Measurements from ENCODE around the gene BLNK.

DNA sequence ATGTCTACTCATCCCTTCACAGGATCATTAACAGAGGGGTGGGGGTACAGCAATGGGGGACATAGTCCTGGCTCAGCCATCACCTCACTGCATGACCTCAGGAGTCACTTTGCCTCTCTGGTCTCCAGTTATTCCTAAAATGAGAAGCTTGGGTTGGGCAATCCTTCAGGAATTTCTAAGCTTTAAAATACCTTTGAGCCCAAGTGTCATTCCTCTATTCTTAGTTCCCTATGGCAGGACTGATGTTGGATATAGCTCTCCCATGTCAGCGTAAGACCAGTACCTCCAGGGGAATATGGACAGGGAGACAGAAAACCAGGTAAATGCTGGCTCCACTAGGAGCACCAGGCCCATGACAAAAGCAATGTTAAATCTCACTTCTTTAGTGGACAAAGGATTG, 34.5 kb downstream of the BLNK start:
- TF ChIP-seq, protein P1, sequence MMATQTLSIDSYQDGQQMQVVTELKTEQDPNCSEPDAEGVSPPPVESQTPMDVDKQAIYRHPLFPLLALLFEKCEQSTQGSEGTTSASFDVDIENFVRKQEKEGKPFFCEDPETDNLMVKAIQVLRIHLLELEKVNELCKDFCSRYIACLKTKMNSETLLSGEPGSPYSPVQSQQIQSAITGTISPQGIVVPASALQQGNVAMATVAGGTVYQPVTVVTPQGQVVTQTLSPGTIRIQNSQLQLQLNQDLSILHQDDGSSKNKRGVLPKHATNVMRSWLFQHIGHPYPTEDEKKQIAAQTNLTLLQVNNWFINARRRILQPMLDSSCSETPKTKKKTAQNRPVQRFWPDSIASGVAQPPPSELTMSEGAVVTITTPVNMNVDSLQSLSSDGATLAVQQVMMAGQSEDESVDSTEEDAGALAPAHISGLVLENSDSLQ (IDR thresholded peaks at IDR 0.05): no peak
- TF ChIP-seq L3MBTL2 (conservative IDR thresholded peaks at IDR 0.05) (no peak), ZNF384 (IDR thresholded peaks at IDR 0.05) (no peak)
